Germinal center (tissue), 1 donor: ENCODE measurements around the gene POLD4.
"Not testable (repeated sequence)": the region's sequence is repeated elsewhere in the genome, so short reads cannot be mapped to it uniquely, and the experiment has no call there.

ENCODE experiments used
- DNase-seq: peaks from one replicate; pipeline ENCODE4 v3.0.0; 2012; ENCODE audit warnings: mixed read lengths, low spot score

POLD4 gene

DNA sequence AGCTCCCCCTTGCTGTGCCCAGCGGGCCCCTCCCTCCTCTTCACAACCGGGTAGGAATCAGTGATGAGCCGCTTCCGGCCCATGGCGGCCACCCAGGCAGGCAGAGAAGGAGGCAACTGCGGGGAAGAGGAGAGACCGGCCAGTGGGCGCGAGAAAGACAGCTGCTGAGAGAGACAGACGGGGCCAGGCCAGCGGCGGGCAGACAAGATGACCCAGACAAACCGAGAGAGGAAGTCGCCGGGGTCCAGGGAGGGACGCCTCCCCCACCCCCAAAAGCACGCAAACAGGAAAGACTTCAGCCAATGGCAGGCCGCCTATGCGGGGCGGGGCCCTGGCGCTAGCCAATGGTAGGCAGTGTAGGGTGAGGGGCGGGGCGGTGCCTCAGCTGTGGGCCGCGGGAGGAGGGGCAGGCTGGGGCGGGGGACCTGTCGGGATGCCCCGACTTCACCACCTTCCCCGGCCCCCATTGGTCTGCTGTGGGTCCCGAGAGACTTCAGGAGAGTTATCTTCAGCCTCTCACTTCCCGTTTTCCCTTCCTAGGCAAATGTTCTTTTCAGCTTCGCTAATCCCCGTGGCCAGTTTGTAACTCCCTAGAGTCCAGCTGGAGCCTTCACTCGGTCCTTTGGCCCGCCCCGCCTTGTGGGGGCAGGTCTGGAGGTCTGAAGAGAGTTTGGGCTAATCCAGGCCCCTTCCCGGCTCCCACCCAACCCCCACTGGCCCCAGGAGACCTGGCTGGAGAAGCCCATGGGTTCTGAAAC is at the start of gene POLD4:
TSS of gene POLD4 (minus strand) at position 230 of the 758 bp plus-strand sequence. CDS start at position 83, 147 bp downstream.
- peak; percentile 98 for DNase-seq

DNA sequence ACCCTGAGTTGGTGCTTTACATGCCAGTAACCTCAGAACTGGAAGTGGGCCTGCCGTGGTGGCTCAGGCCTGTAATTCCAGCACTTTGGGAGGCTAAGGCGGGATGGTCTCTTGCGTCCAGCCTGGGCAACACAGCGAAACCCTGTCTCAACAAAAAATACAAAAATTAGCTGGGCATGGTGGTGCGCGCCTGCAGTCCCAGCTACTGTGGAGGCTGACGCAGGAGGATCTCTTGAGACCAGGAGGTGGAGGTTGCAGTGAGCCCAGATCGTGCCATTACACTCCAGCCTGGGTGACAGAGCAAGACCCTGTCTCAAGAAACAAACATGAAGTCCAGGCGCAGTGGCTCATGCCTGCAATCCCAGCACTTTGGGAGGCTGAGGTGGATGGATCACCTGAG is 49.7 kb upstream of the POLD4 start:
- not testable (repeated sequence) for DNase-seq

DNA sequence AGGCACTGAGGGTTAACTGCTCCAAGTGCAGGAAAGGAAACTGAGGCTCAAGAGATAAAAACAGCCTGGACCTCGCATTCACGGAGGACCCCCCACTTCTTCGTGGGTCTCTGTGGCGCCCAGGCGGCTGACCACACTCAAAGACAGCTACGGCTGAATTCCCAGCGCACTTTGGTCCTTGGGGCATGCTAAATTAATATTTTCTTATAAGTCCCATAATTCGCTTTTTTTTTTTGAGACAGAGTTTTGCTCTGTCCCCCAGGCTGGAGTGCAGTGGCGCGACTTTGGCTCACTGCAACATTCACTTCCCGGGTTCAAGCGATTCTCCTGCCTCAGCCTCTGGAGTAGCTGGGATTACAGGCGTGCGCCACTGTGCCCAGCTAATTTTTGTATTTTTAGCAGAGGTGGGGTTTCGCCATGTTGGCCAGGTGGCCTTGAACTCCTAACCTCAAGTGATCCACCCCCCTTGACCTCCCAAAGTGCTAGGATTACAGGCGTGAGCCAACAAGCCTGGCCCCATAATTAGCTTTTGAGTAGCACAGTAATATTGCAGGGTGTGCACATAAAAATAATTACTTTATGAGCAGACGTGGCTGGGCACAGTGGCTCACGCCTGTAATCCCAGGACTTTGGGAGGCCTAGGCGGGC is 49.0 kb upstream of the POLD4 start:
- DNase-seq, result not testable (repeated sequence)

DNA sequence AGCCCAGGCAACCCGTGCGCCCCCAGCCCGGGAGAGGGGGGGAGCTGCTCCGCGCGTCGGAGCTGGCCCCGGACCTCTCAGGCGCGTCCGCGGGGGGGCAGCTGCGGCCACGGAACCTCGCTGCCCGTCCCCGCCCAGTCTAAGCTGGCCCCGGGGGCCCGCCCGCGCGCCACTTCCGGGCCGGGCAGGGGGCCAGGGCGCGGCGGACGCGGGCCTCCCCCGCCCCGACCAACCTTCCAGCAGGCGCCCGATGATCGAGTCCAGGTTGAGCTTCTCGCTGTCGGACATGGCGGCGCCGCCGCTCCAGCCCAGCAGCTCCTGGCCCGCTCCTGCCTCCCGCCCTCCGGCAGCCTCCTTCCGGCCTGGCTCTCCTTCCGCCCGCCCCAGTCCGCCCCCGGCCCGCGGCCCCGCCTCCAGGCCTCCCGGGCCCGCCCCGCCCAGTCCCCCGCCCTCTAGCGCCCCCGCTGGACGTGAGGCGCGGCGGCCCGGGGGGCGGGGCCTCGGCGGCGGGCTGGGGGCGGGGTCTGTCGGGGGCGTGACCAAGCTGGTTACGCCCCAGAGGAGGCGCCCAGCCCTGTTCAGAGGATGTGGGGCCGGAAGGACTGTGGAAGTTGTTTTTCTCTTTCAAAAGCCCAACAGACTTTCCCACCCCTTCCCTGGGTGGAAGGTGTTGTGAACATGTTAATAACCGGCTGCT is 48.3 kb upstream of the POLD4 start, which contains the start of gene PPP1CA:
TSS of gene PPP1CA (minus strand) at position 364 of the 697 bp plus-strand sequence. CDS start at position 288, 76 bp downstream.
- peak; percentile 97 for DNase-seq

DNA sequence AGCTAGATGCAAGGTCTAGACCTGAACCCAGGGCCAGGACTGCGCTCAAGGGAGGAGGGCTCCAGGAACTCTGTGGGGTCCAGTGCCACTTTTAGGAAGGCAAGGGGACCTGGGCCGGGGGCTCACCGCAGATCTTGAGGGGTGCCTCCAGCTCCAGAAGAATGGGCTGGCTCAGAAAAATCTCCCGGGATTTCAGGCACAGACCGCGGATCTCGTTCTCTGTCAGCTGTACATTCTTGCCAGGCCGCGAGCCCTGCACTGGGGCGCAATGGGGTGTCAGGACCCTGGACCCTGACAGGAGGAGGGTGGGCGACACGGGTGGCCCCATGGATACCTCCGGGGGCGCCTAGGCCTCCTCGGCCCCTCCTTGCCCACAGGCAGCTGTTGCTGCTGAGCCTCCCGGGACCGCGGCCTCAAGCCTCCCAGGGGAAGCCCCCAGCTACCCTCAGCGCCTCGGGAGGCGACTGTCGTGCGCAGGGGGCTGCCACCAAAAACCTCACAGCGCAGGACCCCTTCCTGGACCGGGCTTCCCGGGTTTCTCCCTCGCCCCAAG is 47.7 kb upstream of the POLD4 start:
- no peak for DNase-seq

DNA sequence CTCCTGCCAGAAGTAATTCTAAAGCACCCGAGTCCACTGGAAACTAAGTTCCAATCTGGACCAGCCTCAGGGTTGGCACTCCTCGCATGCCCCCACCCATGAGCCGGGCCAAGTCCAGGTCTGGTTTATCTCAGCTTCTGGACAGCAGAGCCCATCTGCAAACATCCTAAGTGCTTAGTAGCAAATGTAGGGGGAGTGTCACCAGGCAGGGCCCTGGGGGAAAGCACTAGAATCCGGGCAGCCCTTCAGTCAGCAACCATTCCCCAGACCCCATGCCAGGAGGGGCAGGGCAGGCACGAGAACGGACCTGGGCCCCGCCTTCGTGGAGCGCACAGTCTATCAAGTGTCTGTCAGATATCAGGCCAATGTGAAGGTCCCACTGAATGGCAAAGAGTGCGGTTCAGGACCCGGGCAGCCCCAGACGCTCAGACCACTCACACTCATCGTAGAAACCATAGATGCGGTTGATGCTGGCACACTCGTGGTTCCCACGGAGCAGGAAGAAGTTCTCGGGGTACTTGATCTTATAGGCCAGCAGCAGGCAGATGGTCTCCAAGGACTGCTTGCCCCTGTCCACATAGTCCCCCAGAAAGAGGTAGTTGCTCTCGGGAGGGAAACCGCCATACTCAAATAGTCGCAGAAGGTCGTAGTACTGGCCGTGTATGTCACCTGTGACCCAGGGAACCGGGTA is 47.0 kb upstream of the POLD4 start:
- DNase-seq, result no peak

DNA sequence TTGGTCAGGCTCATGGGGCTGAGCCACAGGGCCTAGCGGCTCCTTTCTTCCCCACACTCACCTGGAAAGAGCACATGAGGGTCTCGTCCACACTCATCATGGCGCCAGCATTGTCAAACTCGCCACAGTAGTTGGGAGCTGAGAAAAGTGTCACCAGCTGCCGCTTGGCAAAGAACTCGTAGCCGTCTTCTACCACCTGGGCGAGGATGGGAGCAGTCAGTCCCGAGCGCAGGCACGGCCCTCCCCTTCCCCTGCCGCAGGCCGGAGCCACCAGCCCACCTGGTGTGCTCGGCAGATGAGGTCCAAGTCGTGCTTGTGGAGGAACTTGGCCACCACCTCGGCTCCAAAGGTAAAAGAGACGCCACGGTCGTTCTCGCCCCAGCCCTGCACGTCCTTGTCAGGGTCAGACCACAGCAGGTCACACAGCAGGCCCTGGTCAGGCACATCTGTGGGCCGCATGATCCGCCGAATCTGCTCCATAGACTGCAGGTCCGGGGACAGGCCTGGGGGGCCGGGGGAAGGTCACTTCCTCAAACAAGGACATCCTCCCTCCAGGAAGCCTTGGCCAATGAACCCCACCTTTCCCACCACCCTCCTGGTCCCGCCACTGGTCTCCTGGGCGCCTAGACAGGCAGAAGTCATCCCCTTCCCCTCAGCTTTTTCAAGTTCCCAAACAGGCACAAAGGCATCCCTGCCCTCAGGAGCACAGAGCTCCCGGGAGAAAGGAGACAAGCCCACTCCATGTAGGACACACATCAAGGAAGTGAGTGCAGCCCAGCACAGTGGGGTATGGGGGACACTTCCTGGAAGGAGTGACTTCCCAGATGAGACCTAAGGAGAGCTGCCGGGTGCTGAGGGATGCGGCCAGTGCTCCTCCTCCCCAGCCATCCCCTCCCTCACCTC is 45.6 kb upstream of the POLD4 start:
- no peak for DNase-seq

DNA sequence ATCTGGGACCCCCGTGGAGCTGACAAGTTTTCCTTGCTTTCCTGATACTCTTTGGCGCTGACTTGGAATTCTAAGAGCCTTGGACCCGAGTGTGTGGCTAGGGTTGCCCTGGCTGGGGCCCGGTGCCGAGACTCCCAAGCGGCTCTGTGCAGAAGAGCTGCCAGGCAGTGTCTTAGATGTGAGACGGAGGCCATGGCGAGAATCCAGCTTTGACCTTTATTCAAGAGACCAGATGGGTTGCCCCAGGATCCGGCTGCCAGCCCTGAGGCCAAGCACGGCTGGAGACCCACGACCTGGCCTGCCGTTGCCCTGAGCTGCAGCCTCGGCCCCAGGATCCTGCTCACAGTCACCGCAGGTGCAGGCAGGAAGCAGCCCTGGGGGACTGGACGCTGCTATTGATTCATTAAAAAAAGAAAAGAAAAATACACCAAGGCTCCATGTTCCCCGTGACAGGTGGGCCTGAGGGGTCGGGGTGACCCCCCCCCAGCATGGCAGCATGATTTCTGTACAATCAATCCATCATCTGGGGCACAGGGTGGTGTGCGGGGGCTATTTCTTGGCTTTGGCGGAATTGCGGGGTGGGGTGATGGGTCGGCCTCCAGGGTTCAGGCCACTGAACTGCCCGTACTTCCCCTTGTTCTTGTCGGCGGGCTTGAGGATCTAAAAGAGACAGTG is 44.8 kb upstream of the POLD4 start:
- no peak for DNase-seq

DNA sequence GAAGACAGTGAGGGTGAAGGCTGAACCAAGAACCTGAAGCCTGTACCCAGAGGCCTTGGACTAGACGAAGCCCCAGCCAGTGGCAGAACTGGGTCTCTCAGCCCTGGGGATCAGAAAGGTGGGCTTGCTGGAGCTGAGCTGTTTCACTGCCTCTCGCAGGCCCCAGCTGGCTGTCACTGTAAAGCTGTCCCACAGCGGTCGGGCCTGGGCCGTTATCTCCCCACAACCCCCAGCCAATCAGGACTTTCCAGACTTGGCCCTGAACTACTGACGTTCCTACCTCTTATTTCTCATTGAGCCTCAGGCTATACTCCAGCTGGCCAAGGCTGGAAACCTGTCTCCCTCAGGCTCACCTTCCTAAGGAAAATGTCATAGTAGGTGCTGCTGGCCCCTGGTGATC is 44.2 kb upstream of the POLD4 start:
- no peak for DNase-seq

DNA sequence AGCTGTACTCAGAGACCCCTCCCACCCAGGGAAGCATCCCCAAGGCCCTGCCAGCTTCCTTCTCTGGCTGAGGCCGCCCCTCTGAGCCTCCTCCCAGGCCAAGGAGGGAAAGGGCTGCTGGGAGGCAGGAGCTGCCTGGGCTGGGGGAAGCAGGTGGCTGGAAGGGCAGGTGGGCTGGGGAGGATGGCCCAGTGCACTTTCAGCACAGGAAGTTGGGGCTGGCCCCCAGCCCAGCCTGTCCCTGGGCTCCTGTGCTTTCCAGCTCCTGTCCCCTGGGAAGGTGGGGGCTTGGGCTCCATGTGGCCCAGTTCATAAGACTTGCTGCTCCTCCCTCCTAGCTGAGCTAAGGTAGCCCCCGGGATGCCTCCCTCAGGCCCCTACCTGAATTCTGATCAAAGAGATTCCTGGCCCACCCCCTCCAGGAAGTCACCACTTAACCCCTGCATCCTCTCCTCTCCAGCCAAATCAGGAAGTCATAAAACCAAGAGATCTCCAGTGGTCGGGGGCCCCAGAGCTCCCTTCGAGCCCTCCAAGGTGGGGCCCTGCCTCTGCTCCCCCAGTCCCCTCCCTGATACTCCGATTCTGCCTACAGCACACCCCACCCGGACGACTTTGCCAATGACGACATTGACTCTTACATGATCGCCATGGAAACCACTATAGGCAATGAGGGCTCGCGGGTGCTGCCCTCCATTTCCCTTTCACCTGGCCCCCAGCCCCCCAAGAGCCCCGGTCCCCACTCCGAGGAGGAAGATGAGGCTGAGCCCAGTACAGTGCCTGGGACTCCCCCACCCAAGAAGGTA is 43.4 kb upstream of the POLD4 start:
- no peak for DNase-seq

DNA sequence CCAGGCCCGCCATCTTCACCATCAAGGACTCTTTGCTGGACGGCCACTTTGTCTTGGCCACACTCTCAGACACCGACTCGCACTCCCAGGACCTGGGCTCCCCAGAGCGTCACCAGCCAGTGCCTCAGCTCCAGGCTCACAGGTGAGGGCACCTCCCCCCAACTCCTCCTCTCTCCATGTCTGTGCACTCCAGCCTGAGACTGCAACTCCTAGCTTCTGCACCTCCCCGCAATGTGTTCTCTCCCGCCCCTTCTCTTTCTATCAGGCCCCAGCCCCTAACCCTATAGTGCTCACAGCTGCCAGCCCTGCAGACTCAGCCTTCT is 42.9 kb upstream of the POLD4 start:
- no peak for DNase-seq

DNA sequence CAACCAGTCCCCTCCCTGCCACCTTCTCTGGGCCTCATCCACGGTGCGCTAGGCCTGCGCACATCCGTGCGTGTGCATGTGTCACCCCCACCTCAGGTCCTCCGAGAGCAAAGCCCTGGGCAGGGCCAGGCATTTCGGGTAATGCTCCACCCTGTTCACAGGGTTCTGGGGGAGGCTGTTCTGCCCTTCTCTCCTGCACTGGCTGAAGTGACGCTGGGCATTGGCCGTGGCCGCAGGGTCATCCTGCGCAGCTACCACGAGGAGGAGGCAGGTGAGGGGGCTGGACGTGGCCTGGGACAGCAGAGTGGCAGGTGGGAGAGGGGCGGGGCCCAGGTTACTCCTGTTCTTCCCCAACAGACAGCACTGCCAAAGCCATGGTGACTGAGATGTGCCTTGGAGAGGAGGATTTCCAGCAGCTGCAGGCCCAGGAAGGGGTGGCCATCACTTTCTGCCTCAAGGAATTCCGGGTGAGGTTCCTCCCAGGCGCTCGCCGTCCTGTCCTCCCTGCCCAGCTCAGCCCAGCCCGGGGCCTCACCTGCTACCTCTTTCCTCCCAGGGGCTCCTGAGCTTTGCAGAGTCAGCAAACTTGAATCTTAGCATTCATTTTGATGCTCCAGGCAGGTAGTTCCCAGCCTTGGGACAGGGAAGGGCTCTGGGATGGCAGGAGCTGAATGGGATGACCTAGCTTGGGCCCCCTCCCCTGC is 42.4 kb upstream of the POLD4 start:
- DNase-seq, result no peak

DNA sequence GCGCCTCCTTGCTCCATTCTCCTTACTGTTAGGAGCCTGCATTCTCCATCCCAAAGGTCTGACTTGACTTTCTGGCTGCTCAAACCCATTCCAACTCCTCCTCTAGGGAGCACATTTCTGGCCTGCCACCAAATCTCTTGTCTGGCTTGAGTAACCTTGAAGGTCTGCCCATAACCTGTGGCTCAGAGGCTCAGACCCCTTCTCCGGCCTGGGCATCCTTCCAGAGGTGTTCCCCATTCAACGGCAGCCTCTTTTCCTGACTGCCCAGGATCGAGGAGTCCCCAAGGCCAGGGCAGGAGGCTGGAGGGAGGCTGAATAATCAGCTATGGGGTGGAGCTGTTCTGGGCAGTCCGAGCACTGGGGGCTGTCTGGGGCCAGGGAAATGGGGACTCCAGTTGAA is 40.6 kb upstream of the POLD4 start:
- DNase-seq, result no peak

DNA sequence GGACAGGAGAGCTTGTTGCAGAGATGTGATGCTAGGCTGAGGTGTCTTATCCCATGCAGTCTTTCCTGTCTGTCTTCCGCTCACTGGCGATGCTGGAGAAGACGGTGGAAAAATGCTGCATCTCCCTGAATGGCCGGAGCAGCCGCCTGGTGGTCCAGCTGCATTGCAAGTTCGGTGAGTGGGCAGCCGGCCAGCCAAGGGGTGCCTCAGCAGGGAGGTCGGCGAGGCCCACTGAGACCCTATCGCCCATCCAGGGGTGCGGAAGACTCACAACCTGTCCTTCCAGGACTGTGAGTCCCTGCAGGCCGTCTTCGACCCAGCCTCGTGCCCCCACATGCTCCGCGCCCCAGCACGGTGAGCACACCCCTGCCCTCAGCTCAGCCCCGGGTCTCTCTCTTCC is 40.1 kb upstream of the POLD4 start:
- no peak for DNase-seq

DNA sequence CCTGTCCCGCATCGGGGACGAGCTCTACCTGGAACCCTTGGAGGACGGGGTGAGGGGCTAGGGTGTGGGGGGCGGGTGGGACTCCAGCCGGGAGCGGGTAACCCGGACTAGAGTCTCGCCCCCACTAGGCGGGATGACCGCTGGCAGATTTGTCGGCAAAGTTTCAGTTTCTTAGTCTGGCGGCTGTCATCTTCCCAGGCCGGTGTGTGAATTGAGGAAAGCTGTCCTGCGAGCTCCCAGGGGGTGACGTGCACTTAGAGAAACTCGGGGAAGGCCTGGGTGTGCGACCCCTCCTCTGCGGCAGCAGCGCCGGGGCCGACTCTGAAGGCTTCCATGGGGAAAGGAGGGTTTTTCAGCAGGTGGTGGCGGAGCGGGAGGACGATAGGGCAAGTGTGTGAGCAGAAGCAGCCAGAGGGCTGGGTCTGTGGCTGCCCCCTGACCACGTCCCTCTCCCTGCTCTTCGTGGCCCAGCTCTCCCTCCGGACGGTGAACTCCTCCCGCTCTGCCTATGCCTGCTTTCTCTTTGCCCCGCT is 38.9 kb upstream of the POLD4 start:
- no peak for DNase-seq

DNA sequence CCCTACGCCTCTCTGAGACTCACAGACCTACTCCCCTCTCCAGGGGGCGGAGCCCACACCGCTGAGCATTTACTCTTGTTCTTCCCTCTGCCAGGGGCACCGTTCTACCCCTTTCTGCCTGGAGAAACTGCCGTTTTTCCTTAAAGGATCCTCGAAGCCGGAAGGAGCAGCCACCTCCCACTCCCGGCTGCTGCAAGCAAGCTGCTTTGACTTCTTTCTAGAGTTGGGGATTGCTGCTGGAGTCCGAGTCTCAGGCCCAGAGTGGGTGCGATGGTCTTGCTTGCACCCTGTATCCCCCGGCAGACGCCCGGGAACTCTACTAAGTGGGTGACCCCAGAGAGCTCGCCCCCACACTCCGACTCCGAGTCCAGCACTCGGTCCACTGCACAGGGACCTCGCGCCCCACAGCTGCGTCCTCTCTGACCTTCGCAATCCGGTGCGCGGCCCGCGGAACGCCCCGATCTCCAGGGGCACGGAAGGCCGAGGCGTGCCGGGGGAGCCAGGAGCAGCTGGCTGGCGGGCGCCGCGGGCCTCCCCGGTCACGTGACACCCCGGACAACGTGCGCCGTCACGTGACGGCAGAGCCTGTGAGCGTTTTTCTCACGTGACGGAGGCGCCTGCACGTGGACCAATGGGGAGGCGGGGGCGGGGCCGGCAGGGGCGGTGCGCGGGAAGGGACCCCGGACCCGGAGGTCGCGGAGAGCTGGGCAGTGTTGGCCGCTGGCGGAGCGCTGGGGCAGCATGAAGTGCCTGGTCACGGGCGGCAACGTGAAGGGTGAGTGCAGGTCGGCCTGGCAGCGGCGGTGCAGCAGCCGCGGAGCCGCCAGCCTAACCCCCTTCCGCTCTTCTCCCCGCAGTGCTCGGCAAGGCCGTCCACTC is 38.2 kb upstream of the POLD4 start, which contains the start of gene RAD9A:
TSS of gene RAD9A (plus strand) at position 683 of the 879 bp plus-strand sequence. CDS start at position 742, 59 bp downstream.
- peak; percentile 96 for DNase-seq

DNA sequence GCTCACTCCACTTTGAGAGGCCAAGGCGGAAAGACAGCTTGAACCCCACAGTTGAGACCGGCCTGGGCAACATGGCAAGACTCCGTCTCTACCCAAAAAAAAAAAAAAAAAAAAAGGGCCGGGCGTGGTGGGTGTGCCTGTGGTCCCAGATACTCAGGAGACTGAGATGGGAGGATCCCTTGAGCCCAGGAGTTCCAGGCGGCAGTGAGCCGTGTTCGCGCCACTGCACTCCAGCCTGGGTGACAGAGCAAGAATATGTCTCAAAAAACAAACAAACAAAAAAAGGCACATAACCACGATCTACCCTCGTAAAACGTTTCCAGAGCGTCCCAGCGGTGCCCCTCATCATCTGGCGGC is 37.6 kb upstream of the POLD4 start:
- DNase-seq, result no peak

DNA sequence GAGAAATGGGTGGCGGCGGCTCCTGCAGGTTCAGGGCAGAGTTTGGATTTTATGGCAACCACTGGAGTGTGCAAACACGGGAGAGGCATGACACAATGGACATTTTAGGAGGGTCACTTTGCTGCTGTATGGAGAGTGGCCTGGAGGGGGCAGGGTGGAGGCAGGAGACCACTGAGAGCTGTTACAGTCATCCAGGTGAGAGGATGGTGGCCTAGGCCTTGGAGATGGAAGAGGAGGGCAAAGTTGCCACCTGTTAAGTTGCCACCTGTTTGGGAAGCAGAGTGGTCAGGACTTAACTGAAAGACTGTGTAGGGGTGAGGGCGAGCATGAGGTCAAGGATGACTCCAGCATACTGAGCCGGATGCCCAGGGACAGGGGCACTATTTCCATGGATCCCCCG is 36.1 kb upstream of the POLD4 start:
- peak; percentile 54 for DNase-seq
